GM18511 (cell line): ENCODE measurements around the gene ACSL4.
"Not testable (repeated sequence)": the region's sequence is repeated elsewhere in the genome, so short reads cannot be mapped to it uniquely, and the experiment has no call there.

ENCODE experiments used
- ATAC-seq: cut with Tn5 transposase; IDR thresholded peaks from one replicate; pipeline ENCODE4 v1.9.1; 2021; ENCODE audit warnings: mild to moderate bottlenecking, moderate library complexity; ENCODE audit not compliant: unreplicated experiment

ACSL4 gene

GRCh38 chrX:109732807-109733612 is at the start of gene ACSL4:
TSS of gene ACSL4 (minus strand) at chrX:109733257. CDS start at chrX:109683363, 49,894 bp downstream.
- peak; percentile 84 for ATAC-seq

- ATAC-seq = no peak
Measured at GRCh38 chrX:109777749-109778148, 44.7 kb upstream of the ACSL4 start.

GRCh38 chrX:109776986-109777385 is 43.9 kb upstream of the ACSL4 start:
- ATAC-seq = no peak

GRCh38 chrX:109776432-109776831 is 43.4 kb upstream of the ACSL4 start:
- no peak for ATAC-seq

- no peak for ATAC-seq
Measured at GRCh38 chrX:109775386-109775785, 42.3 kb upstream of the ACSL4 start.

GRCh38 chrX:109774706-109775105 is 41.6 kb upstream of the ACSL4 start:
- ATAC-seq = peak; percentile 97

- ATAC-seq = no peak
Measured at GRCh38 chrX:109774136-109774535, 41.1 kb upstream of the ACSL4 start.

- peak; percentile 59 for ATAC-seq
Measured at GRCh38 chrX:109773374-109773773, 40.3 kb upstream of the ACSL4 start.

- no peak for ATAC-seq
Measured at GRCh38 chrX:109770780-109771179, 37.7 kb upstream of the ACSL4 start.

- no peak for ATAC-seq
Measured at GRCh38 chrX:109760922-109761250, 27.8 kb upstream of the ACSL4 start.

- ATAC-seq = no peak
Measured at GRCh38 chrX:109760209-109760921, 27.3 kb upstream of the ACSL4 start.

GRCh38 chrX:109753256-109753655 is 20.2 kb upstream of the ACSL4 start:
- no peak for ATAC-seq

GRCh38 chrX:109751698-109752097 is 18.6 kb upstream of the ACSL4 start:
- ATAC-seq = no peak

GRCh38 chrX:109749207-109749606 is 16.1 kb upstream of the ACSL4 start:
- no peak for ATAC-seq

GRCh38 chrX:109747681-109748080 is 14.6 kb upstream of the ACSL4 start:
- no peak for ATAC-seq

- no peak for ATAC-seq
Measured at GRCh38 chrX:109742722-109743121, 9.7 kb upstream of the ACSL4 start.

GRCh38 chrX:109740896-109741295 is 7.8 kb upstream of the ACSL4 start:
- not testable (repeated sequence) for ATAC-seq

GRCh38 chrX:109740433-109740809 is 7.4 kb upstream of the ACSL4 start:
- no peak for ATAC-seq

- no peak for ATAC-seq
Measured at GRCh38 chrX:109739625-109740432, 6.8 kb upstream of the ACSL4 start.

GRCh38 chrX:109735202-109735744 is 2.2 kb upstream of the ACSL4 start:
- ATAC-seq = no peak

GRCh38 chrX:109733613-109734083 is 591 bp upstream of the ACSL4 start:
- no peak for ATAC-seq
